GM18951 (cell line): ENCODE data around the gene IL19.
"Not testable (repeated sequence)": the region's sequence is repeated elsewhere in the genome, so short reads cannot be mapped to it uniquely, and the experiment has no call there.

Experiments used
- POLR2A ChIP-seq: IDR thresholded peaks from 4 replicates; pipeline ENCODE4 v1.6.1; 2011; ENCODE audit warnings: mild to moderate bottlenecking; ENCODE audit not compliant: insufficient read length, insufficient read depth; ENCODE audit errors: extremely low read depth
- in situ Hi-C: fragments of 300-500 bp; cut with MboI; formaldehyde crosslinking; loops from one replicate; pipeline ENCODE4 v1.12.0; 2022; ENCODE audit warnings: low sequenced_read_pairs, mixed read lengths, inconsistent platforms; ENCODE audit not compliant: unreplicated experiment

IL19 gene

DNA sequence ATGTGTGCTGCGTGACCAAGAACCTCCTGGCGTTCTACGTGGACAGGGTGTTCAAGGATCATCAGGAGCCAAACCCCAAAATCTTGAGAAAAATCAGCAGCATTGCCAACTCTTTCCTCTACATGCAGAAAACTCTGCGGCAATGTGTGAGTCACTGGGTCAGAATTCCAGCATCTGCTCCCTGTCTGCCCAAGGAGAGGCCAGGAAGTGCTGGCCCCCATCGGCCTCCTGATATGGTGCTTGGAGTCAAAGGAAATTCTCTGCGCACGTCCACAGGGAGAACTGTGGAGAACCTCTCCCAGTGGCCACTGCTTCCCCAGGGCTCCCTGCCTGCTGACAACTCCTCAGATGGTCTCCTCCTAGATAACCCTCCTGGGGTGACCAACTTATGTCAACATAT lies 69.3 kb downstream of the IL19 start:
- TF ChIP-seq POLR2A = no peak
- in situ Hi-C loops = no loop called here

DNA sequence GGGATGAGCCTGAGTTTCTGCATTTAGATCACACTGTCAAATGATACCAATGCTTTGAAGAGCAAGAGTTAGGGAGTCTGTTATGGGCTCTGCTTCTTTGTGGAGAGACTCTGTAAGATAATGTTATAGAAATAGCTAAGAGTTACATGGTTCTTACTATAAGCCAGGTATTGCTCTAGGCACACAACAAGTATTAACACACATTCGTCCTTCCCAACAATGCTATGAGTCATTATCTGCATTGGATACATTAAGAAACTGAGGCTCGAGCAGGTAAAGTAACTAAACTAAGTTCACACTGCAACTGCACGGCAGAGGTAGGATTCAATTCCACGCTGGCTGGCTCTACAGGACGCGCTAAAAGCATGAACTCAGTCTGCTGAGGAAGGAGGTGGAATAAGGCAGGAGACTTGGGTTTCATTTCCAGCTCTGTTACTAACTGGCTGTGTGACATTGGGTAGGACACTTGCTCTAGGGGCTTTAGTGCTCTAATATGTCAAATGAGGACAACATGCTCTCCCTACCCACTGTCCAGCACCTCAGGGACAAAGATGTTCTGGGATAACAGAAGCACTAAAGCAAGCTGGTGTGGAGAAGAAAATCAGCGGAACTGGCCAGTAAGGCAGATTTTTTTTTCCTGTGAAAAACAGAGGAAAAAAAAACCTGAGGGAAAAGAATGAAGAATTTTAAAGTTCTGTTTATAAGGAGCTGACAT lies 71.2 kb downstream of the IL19 start:
- in situ Hi-C loops = no loop called here
- TF ChIP-seq POLR2A = no peak

DNA sequence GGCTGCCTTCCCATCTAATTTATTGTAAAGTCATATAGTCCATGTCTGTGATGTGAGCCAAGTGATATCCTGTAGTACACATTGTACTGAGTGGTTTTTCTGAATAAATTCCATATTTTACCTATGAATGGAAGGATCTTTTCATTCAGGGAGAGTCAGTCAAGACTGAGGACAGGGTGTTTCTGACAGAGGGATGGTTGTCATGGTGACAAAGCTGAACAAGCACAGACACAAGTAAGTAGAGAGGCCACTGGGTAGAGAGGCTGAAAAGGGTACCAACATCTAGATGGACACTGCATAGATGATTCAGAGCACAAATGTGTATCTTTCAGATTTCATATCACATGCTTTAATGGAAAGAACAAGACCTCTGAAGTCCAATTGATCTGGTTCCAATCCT lies 72.3 kb downstream of the IL19 start:
- in situ Hi-C loops = no loop called here
- no peak for TF ChIP-seq POLR2A

DNA sequence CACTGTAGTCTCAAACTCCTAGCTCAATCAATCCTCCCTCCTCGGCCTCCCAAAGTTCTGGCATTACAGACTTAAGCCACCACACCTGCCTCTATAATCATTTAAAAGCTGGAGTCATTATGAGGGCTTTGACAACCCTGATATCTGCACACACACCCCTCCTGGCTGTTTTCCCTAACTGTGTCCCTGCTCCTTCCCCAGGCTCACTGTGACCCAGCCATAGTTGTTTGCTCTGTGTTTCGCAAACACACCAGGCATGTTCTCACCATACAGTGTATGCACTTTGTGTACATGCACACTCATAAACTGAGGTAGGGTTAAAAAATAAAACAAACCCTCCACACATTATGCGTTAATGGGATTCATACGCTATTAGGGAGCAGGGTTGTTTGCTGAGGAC lies 73.1 kb downstream of the IL19 start:
- no peak for TF ChIP-seq POLR2A
- in situ Hi-C loops = no loop called here

DNA sequence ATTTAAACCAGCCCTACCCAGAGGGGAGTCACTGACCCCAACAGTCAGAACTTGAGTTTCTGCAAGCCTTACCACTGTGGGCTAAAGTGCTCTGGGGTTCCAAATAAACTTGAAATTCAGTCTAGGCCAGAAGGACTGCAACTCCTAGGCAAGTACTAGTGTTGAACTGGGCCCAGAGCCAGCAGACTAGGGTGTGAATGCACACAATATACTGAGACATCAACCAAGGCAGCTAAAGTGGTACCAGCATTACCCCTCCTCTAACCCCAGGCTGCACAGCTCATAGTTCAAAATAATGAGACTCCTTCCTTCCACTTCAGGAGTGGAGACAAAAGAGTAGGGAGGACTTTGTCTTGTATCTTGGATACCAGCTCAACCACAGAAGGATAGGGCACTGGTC lies 75.9 kb downstream of the IL19 start:
- TF ChIP-seq POLR2A = no peak
- in situ Hi-C loops = no loop called here

DNA sequence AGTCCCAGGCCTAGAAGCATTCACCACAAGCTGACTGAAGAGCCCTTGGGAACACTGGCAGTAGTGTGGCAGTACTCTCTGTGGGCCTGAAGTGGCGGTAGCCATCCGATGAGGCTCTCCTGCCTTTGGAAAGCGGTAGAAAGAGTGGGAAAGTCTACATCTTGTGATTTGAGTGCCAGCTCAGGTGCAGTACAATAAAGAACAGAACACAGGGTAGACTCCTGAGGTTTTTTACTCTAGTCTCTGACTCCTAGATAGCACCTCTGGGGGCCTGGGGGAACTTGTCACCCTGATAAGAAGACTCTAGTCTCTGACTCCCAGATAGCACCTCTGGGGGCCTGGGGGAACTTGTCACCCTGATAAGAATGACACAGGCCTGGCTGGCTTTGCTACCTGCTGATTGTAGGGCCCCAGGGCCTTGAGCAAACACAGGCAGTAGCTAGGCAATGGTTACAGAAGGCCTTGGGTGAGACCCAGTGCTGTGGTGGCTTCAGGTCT lies 76.8 kb downstream of the IL19 start:
- in situ Hi-C loops = no loop called here
- TF ChIP-seq POLR2A = no peak

DNA sequence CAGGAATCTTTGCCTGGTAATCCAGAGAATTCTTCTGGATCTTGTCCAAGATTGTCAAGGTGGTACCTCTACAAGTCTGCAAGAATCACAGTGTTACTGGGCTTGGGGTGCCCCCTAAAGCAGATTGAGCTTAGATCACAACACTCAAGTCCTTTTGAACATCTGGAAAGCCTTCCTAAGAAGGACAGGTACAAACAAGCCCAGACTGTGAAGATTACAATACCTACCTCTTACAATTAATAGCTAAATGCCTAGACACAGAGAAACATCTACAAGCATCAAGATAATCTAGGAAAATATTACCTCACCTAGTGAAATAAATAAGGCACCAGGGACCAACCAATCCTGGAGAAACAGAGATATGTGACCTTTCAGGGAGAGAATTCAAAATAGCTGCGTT lies 77.4 kb downstream of the IL19 start:
- in situ Hi-C loops = no loop called here

DNA sequence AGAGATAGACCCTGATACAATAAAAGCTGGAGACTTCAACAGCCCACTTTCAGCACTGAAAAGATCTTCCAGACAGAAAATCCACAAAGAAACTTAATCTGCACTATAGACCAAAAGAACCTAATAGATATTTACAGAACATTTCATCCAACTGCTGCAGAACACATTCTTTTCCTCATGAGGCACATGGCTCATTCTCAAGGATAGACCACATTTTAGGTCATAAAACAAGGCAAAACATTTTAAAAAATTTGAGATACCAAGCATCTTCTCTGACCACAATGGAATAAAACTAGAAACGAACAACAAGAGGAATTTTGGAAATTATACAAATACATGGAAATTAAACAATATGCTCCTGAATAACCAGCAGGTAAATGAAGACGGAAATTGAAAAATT lies 79.8 kb downstream of the IL19 start:
- in situ Hi-C loops = no loop called here

More for the DNA sequence above, 77.4 kb downstream of the IL19 start:
- no peak for TF ChIP-seq POLR2A

DNA sequence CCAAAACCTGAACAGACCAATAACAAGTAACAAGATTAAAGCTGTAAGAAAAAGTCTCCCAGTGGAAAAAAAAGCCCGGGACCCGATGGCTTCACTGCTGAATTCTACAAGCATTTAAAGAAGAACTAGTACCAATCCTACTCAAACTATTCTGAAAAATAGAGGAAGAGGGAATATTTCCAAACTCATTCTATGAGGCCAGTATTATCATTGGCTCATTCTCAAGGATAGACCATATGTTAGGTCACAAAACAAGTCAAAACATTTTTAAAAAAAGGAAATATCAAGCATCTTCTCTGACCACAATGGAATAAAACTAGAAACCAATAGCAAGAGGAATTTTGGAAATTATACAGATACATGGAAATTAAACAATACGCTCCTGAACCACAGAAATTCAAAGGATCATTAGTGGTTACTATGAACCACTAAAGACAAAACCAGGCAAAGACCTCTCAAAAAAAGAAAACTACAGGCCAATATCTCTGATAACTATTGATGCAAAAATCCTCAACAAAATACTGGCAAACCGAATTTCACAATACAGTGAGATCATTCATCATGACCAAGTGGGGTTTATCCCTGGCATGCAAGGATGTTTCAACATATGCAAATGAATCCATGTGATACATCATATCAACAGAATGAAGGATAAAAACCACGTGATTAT lies 80.9 kb downstream of the IL19 start:
- in situ Hi-C loops = no loop called here
- no peak for TF ChIP-seq POLR2A

More for the DNA sequence above, 79.8 kb downstream of the IL19 start:
- TF ChIP-seq POLR2A = no peak

DNA sequence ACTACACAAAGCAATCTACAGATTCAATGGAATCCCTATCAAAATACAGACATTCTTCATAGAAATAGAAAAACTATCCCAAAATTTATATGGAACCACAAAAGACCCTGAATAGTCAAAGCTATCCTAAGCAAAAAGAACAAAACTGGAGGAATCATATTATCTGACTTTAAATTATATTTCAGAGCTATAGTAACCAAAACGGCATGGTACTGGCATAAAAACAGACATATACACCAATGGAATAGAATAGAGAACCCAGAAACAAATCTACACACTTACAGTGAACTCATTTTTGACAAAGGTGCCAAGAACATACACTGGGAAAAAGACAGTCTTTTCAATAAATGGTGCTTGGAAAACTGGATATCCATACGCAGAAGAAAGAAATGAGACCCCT lies 82.1 kb downstream of the IL19 start:
- in situ Hi-C loops = not testable (repeated sequence)

DNA sequence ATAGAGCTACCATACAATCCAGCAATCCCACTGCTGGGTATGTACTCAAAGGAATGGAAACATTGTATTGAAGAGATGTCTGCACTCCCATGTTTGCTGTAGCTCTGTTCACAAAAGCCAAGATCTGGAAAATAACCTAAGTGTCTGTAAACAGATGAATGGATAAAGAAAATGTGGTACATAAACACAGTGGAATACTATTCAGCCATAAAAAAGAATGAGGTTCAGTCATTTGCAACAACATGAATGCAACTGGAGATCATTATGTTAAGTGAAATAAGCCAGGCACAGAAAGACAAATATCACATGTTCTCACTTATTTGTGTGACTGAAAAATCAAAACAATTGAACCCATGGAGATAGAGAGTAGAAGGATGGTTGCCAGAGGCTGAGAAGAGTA lies 83.1 kb downstream of the IL19 start:
- in situ Hi-C loops = not testable (repeated sequence)

DNA sequence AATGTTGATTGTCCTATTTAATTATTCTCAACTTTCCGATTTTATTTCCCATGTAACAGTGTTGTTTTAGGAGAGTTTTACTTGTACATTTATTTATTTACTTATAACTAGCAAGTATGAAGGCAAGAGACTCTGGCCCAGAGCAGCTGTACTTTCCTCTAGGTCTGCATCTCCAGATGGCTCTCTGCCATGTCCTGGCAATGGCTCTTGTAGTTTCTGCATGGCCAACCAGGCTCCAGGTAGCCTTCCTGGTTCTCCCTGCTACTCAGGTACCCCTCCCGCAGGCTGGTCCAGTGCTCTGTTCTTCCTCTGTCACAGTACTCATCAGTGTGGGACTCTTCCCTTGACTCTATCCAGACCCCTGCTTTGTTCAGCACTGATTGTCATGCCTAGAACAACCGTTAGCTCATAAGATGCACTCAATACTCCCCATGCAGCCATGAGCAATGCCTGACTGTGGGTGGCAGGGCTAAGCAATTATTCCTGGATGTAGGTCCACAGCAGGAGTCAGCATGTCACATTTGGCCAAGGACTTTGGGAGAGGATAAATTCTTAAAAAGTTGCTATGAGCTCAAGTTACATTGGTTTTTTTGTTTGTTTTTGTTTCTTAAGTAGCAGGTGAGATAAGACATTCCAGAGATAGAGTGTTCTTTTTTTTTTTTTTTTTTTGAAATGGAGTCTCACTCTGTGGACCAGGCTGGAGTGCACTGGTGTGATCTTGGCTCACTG lies 84.0 kb downstream of the IL19 start:
- TF ChIP-seq POLR2A = no peak
- in situ Hi-C loops = no loop called here

DNA sequence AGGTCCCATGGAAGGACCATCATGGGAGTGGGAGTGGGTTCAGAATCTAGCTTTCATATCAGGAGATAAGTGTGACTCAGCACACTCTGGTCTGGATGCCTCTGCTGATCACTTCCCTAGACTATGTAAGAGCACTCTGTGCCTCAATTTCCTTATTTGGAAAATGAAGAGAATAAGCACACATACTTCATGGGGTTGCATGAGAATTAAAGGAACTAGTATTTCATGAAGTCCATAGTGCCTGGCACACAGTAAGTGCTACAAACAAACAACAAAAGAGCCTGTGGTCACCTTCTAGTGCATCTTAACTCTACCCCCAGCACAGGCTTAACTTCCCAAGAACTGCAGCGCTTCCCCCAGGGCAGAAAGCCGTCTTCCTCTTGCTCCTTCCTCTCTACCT lies 85.3 kb downstream of the IL19 start:
- in situ Hi-C loops = no loop called here

More for the DNA sequence above, 85.3 kb downstream of the IL19 start:
- no peak for TF ChIP-seq POLR2A
